NCI-H2029 treated with DMSO at 0.1 percent for 48 hours (cell line): ENCODE data around the gene REV3L.
"Not testable (repeated sequence)": the region's sequence is repeated elsewhere in the genome, so short reads cannot be mapped to it uniquely, and the experiment has no call there.

Source experiments
- DNase-seq: peaks from one replicate; lab custom pipeline; 2025; lab: John Stamatoyannopoulos, UW

REV3L gene, protein sequence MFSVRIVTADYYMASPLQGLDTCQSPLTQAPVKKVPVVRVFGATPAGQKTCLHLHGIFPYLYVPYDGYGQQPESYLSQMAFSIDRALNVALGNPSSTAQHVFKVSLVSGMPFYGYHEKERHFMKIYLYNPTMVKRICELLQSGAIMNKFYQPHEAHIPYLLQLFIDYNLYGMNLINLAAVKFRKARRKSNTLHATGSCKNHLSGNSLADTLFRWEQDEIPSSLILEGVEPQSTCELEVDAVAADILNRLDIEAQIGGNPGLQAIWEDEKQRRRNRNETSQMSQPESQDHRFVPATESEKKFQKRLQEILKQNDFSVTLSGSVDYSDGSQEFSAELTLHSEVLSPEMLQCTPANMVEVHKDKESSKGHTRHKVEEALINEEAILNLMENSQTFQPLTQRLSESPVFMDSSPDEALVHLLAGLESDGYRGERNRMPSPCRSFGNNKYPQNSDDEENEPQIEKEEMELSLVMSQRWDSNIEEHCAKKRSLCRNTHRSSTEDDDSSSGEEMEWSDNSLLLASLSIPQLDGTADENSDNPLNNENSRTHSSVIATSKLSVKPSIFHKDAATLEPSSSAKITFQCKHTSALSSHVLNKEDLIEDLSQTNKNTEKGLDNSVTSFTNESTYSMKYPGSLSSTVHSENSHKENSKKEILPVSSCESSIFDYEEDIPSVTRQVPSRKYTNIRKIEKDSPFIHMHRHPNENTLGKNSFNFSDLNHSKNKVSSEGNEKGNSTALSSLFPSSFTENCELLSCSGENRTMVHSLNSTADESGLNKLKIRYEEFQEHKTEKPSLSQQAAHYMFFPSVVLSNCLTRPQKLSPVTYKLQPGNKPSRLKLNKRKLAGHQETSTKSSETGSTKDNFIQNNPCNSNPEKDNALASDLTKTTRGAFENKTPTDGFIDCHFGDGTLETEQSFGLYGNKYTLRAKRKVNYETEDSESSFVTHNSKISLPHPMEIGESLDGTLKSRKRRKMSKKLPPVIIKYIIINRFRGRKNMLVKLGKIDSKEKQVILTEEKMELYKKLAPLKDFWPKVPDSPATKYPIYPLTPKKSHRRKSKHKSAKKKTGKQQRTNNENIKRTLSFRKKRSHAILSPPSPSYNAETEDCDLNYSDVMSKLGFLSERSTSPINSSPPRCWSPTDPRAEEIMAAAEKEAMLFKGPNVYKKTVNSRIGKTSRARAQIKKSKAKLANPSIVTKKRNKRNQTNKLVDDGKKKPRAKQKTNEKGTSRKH (N-terminal part only)

DNA sequence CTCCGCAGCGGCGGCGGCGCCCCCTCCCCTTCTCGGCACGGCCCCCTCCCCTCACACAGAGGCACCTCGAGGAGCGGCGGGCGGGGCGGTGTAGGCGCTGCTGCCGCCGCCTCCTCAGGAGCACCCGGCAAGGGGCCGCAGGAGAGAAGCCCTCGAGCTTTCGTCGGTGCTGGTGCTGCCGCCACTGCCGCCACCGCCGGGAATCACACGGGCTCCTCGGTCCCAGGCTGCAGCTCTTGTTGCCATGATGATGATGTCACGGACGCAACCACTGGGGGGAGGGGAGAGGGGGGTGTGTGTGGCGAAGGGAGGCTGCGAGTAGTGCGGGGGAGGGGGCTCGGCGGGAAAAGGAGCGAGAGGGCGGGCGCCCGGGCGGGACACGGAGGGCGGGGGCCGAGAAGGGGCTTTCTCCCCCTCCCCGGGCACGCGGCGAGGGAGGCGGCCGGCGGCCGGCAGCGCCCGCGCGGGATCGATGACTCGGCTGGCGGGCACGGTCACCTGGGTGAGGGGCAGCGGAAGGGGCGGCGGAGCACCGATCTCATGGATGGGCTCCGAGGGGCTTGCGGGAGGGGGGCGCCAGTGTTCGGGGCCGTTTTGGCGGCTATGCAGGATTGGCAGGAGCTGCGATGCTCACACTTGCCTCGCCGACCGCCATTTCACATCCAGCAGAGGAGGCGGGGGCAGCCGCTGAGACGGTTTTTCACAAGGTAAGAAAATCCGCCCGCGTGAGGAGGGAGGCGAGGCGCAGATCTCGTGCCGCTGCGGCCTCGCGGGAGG lies at the start of gene REV3L:
Gene REV3L, minus strand, starts transcription at position 260 of the 777 bp plus-strand sequence. CDS start 330 bp downstream, outside the sequence.
- peak; percentile 79 for DNase-seq

- no peak for DNase-seq
Observed at GRCh38 chr6:111531185-111531584, 48.2 kb upstream of the REV3L start.

- DNase-seq, result no peak
Observed at GRCh38 chr6:111530667-111531066, 47.6 kb upstream of the REV3L start.

DNA sequence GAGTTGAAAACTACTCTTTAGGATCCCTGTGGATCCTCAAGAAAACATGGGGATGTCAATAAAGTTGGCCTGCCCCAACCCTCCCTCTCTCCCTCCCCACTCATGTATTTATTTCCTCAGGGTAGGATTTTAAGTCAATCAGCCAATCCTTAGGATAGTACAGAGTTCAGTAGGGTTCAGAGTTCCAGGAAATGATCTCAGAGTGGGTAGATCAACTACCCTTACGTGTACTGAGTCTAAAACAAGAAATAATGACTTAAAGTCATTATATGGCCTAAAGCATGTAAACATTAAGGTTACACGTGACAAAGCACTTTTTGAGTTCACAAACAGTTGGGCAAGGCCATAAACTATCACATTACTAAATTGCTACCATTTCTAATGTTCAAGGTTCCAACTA lies 47.2 kb upstream of the REV3L start:
- DNase-seq, result no peak

DNA sequence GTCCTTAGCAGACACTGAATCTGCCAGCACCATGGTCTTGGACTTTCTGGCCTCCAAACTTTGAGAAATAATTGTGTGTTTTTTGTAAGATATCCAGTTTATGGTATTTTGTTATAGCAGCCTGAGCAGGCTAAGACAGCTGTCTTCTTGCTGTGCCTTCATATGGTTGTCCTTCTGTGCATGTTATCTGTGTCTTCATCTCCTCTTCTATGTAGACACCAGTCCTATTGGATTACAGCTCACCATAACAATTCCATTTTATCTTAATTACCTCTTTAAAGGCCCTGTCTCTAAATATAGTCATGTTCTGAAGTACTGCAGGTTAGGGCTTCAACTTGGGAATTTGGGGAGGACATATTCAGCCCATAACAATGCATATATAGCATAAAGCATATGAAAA lies 44.3 kb upstream of the REV3L start:
- DNase-seq, result no peak

DNA sequence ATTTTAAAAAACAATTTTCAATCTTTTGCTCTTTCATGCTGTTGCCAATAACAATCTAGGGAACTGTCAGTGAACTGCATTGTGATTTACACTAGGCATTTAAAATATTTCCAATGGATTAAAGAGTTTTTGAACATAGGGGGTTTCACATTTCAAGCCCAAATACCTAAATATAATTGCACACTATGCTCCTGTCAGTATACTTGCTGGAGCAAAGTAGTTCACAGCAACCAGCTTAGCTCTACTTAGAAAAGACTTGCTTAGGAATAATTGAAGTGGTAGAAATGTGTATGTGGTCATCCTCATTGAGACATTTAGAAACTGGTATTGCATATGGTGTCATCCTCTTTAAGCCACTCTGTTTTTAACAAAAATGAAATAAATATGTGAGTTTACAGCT lies 41.7 kb upstream of the REV3L start:
- DNase-seq, result no peak

- no peak for DNase-seq
Observed at GRCh38 chr6:111524252-111524651, 41.2 kb upstream of the REV3L start.

- DNase-seq, result no peak
Observed at GRCh38 chr6:111523484-111524167, 40.6 kb upstream of the REV3L start.

DNA sequence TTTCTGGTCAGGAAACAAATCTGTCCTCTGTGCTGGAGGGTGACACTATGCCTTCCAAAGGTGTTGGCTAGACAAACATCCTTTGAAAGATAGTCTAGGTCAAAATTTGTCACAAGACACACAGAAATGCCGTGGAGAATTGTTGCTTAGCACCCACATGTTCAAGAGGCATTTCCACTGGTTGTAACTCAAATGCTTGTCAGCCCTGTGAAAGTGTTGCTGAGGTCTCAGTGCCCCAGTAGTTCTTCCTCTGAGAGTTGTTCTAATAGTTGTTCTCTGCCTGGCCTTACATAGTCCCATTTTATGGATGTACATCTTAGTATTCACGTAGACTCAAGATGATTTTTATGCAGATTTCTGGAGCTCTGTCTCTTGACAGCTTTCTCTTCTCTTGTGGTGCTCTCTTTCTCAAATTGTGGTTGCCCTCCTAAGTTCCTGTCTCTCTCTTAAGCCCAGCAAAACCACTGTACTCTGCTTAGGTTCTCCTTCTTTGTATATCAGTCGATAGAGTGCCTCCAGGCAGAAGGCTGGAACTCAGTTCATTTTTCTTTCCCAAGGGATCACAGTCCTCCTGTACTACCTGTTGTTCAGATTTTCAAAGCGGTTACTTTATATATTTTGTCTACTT lies 39.5 kb upstream of the REV3L start:
- DNase-seq, result no peak

- no peak for DNase-seq
Observed at GRCh38 chr6:111521497-111522270, 38.7 kb upstream of the REV3L start.

DNA sequence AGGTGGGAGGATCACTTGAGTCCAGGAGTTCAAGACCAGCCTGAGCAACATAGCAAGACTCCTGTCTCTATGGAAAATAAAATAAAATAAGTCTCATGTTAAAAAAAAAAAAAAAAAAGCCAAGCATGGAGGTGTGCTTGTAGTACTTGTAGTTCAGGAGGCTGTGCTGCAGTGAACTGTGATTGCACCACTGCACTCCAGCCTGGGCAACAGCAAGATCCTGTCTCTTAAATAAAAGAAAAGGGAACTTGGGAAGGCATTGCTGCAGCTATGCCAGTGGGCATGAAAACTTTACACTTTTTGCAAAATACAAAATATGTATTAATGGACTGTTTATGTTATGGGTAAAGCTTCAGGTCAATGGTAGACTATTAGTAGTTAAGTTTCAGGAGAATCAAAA lies 37.5 kb upstream of the REV3L start:
- DNase-seq, result no peak

- no peak for DNase-seq
Observed at GRCh38 chr6:111517965-111518364, 34.9 kb upstream of the REV3L start.

DNA sequence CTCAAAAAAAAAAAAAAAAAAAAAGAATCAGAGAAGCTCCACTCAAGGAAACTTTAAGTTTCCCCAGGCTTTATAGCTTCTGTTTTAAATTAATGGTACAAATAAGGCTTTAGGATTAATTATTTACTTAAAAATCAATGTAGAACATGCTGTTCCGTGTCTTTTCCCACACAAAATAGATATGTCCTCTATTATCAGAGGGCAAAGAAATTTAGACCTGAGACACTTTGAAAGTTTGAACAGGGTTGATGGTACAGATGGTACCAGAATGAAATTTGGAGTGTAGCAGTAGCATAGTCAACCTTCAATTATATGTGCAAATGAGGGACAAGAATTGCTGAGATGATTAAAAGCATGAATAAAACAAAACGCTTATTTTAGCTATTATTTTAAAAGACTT lies 32.2 kb upstream of the REV3L start:
- DNase-seq, result no peak

- DNase-seq, result not testable (repeated sequence)
Observed at GRCh38 chr6:111514531-111514930, 31.5 kb upstream of the REV3L start.

GRCh38 chr6:111507219-111507618 lies 24.2 kb upstream of the REV3L start:
- peak; percentile 36 for DNase-seq

GRCh38 chr6:111505498-111505897 lies 22.5 kb upstream of the REV3L start:
- not testable (repeated sequence) for DNase-seq

- DNase-seq, result peak; percentile 83
Observed at GRCh38 chr6:111503660-111504059, 20.6 kb upstream of the REV3L start.

DNA sequence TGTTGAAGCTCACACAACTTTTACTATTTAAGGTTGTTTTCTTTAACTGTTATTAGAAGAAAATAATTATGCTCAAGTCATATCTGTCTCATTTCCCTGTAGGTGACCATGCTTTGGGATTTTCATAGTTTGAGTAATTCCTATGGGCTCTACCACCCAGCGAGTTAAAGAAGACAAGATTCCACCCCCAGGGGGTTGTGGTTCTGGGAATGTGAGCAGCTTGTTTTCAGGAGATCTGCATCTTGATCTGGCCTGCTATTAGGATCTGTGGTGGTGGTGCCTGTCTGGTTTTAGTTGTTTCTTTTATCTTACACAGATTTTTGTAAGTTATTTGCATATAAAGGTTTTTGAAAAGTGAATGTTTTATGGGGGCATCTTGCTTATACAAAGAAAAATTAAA lies 20.2 kb upstream of the REV3L start:
- DNase-seq, result no peak

DNA sequence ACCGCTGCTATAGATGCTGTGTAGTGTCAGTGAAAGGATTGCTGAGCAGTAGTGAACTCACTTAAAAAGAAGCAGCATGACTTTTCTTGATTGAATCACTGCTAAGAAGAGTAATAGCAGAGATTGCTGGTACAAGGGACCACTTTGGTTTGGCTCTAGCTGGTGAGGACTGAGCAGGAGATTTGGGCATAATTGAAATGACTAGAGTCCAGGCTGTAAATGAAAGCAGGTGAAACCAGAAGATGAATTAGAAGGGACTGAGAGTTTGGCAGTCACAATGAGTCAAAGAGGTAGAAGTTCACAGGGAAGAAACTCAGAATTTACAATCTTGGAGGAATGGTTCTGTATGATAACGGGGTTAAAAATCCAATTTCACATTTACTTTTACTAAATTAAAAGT lies 19.1 kb upstream of the REV3L start:
- no peak for DNase-seq
